ENCODE data around the gene MARK1.

GRCh38 chr1:220498188-220498587 is 29.7 kb upstream of the MARK1 start:
- TF ChIP-seq CTCF (IDR thresholded peaks at IDR 0.05) (no peak), POLR2A (IDR thresholded peaks at IDR 0.05) (no peak)
